Thyroid gland (tissue), 4 donors: ENCODE results near the gene ERC1. TPM values are rescaled to one million over a fixed set of nuclear protein-coding genes. Genes with fewer than 3 reads are reported as not detected.

Experiments used
- DNase-seq, 2 donors: peaks; one replicate each; pipeline ENCODE4 v3.0.0-alpha.2; 2019
- H3K27ac ChIP-seq, 3 donors: fragments of 200-600 bp; sonication (generic); 1 replicate in 2 of 3; 2 replicates in 1 of 3; pipeline ENCODE4 v1.5.1; 2016 to 2019; ENCODE audit warnings: mild to moderate bottlenecking in 1 of 3, moderate library complexity in 1 of 3
- H3K27me3 ChIP-seq: fragments of 200-600 bp; sonication (generic); one replicate; pipeline ENCODE4 v1.5.1; 2019
- H3K36me3 ChIP-seq, 2 donors: fragments of 200-600 bp; sonication (generic); one replicate each; pipeline ENCODE4 v1.5.1; 2016 to 2019
- H3K4me1 ChIP-seq, 2 donors: fragments of 200-600 bp; sonication (generic); one replicate each; pipeline ENCODE4 v1.5.1; 2017 to 2019
- H3K4me3 ChIP-seq, 3 donors: fragments of 200-600 bp; sonication (generic); replicated peaks in 1 of 3; 1 replicate in 2 of 3; 2 replicates in 1 of 3; pipeline ENCODE4 v1.5.1; 2016; ENCODE audit warnings: mild to moderate bottlenecking in 1 of 3
- H3K9me3 ChIP-seq: fragments of 200-600 bp; sonication (generic); one replicate; pipeline ENCODE4 v1.5.1; 2017
- POLR2A ChIP-seq, 2 donors: fragments of 450-650 bp; IDR thresholded peaks; one replicate each; pipeline ENCODE4 v1.6.1; 2017; ENCODE audit warnings: antibody characterized with exemption in 2 of 2, mild to moderate bottlenecking in 2 of 2, moderate library complexity in 1 of 2
- WGBS, 2 donors: methylation state at CpG; one replicate each; pipeline ENCODE4 v1.1.5; 2017; 5-methylcytosine and 5-hydroxymethylcytosine counted together
- intact Hi-C: fragments of 100-400 bp; cut with DNase I; formaldehyde crosslinking; loops from one replicate; pipeline ENCODE4 v1.15.1; 2023
- total RNA-seq, 4 donors: library from RNA; depleted of rRNA; stranded (reverse); fragments of >200 nt; gene quantifications; one replicate each; pipeline ENCODE4 v1.2.3, GENCODE V29; 2016
- TF ChIP-seq, protein P1 (sequence below), 6 experiments: fragments of 200-600 bp in 3 of 6; fragments of 450-650 bp in 3 of 6; sonication (generic) in 3 of 6; IDR thresholded peaks; one replicate each; pipeline ENCODE4 v1.5.1; 2016 to 2019; ENCODE audit warnings: antibody characterized with exemption in 6 of 6, mild to moderate bottlenecking in 2 of 6, inconsistent platforms in 1 of 6, moderate library complexity in 1 of 6

The ERC1 gene
- total RNA-seq, 4 donors from 2014 or later, result 39.8 to 84.2 (median 75.8) TPM

DNA sequence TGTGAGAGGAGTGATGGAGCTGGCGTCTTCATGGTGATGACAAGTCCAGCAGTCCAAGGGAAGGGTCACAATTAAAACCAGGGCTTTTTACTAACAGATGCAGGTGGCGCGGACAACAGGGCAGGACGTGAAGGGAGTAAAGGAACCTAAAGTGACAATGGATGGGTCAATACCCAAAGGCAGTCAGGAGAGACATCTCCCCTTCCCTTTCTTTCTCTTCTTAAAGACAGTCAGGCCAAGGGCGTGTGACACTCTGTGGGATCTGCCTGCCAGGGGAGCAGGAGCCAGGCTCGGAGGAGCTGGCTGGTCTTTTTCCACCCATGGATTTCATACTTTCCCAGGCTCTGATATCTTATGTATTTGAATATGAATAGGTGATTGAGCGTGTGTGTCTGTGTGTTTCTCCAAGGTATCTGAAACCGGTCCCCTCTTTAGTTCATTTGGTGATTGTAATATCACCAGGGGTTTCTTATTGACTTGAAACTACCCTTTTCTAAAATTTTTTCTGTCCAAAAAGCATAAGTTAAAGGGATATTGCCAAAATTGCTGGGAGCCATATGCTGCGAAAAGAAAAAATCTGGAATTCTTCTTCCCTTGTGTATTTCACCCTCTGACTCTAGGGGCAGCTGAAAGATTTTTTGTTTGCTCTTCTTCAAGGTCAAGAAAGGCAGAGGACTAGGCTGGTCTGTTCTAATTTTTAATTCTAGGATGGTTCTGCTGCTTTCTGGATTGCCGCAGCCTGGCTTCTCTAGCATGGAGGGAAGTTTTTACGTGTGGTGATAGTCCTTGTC, 541.5 kb downstream of the ERC1 start:
- TF ChIP-seq, protein P1, sequence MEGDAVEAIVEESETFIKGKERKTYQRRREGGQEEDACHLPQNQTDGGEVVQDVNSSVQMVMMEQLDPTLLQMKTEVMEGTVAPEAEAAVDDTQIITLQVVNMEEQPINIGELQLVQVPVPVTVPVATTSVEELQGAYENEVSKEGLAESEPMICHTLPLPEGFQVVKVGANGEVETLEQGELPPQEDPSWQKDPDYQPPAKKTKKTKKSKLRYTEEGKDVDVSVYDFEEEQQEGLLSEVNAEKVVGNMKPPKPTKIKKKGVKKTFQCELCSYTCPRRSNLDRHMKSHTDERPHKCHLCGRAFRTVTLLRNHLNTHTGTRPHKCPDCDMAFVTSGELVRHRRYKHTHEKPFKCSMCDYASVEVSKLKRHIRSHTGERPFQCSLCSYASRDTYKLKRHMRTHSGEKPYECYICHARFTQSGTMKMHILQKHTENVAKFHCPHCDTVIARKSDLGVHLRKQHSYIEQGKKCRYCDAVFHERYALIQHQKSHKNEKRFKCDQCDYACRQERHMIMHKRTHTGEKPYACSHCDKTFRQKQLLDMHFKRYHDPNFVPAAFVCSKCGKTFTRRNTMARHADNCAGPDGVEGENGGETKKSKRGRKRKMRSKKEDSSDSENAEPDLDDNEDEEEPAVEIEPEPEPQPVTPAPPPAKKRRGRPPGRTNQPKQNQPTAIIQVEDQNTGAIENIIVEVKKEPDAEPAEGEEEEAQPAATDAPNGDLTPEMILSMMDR (IDR thresholded peaks at IDR 0.05), result no peak
- TF ChIP-seq POLR2A (IDR thresholded peaks at IDR 0.05), result no peak

DNA sequence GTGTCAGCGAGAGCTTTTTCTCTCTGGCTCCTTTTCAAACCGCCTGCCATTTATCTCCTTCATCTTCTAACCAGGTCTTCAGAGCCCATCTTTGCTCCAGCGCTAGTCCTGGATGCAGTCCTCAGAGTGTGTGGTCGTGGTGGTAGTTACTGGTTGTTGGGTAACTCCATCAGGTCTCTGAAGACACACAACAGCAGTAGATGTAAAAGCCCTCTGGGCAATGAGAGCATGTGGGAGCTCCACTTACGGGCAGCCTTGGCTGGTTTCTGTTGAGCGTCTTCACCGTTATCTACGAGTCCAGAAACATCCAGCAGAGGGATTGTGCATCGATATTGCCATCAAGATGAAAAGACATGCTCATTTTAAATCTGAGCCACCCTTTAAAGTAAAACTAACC, 542.2 kb downstream of the ERC1 start:
- H3K27ac ChIP-seq, result no peak overlapping the region
- peaks cover 0 to 13% of the 10 kb centered on the region in 2 donors for H3K4me1 ChIP-seq
- H3K9me3 ChIP-seq, result no peaks in the 10 kb centered on the region
- no peaks in the 10 kb centered on the region for H3K36me3 ChIP-seq
- no peak overlapping the region for H3K4me3 ChIP-seq
- intact Hi-C loops, result no loop called here
- no peak for DNase-seq
- peaks cover 3% of the 10 kb centered on the region for H3K27me3 ChIP-seq
- WGBS, 2 donors, result 78 to 84% methylated on average over 9 of the region's 9 CpGs
- TF ChIP-seq, protein P1 (IDR thresholded peaks at IDR 0.05), result no peak
- no peak for TF ChIP-seq POLR2A (IDR thresholded peaks at IDR 0.05)

More for the DNA sequence above, 541.5 kb downstream of the ERC1 start:
- Histone ChIP-seq H3K27me3 (peaks cover 3% of the 10 kb centered on the region), H3K4me1 (peaks cover 0 to 13% of the 10 kb centered on the region in 2 donors), H3K9me3 (no peaks in the 10 kb centered on the region), H3K27ac (no peak overlapping the region), H3K4me3 (no peak overlapping the region), H3K36me3 (no peaks in the 10 kb centered on the region)
- intact Hi-C loops, result no loop called here
- 91 to 92% methylated on average over 11 of the region's 11 CpGs for WGBS, 2 donors
- DNase-seq, result no peak

DNA sequence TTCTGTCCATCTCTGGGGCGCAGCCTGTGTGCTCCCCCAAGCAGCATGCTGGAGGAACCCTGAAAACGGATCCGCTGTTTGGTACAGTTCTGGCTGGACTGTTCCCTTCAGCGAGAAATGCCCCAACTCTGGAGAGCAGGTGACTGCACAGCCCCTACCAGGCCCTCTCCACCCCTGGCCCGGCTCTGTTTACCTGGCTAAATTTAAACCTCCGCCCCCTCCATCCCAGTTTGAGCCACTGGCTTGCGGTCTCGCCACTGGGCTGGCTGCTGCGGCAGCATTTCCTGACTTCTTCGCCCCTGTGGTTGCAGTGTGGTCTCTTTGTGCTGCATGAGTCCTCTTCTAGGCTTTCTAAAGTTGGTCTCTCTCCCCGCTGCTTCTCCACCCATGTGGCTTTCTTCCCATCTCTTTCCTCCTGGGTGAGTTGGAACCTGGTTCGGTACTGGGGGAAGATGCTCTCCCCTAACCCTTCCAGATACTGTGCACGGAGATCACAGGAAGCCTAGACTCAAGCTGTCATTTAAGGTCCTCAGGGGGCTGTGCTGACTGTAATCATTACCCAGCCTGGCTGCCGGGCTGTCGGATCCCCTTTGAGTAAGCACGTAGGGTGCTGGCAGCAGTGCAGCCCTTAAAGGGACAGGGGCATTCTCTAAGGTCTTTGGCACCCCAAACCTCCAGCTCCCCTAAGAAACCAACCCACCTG, 542.7 kb downstream of the ERC1 start:
- Histone ChIP-seq H3K27ac (no peak overlapping the region), H3K36me3 (no peaks in the 10 kb centered on the region), H3K9me3 (no peaks in the 10 kb centered on the region), H3K4me1 (peaks cover 0 to 13% of the 10 kb centered on the region in 2 donors), H3K4me3 (no peak overlapping the region), H3K27me3 (peaks cover 3% of the 10 kb centered on the region)
- intact Hi-C loops, result no loop called here
- DNase-seq, result no peak
- no peak for TF ChIP-seq POLR2A (IDR thresholded peaks at IDR 0.05)
- TF ChIP-seq, protein P1 (IDR thresholded peaks at IDR 0.05), result no peak
- 55 to 68% methylated on average over 16 of the region's 16 CpGs for WGBS, 2 donors

DNA sequence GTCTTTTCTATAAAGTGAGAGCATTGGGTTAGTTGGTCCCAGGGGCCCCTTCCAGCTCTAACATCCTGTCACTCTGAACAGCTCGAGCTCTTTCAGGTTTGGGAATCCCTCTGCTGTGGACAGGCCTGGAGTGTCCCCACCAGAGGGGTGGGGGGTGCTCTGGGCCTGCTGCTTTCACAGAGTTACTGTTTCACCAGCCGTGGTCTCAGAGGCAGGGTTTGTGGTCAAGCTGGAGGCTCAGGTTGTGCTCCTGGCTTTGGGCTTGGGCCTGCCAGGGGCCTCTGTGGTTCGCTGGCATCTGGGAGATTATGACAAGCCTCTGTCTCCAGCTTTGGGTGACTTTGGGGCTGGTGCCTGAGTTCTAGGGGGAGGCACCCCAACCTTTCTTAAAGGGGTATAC, 543.7 kb downstream of the ERC1 start:
- WGBS, 2 donors, result 93 to 96% methylated on average over 2 to 3 of the region's 3 CpGs
- TF ChIP-seq, protein P1 (IDR thresholded peaks at IDR 0.05), result no peak
- TF ChIP-seq POLR2A (IDR thresholded peaks at IDR 0.05), result no peak
- peaks cover 0 to 11% of the 10 kb centered on the region in 2 donors for H3K4me1 ChIP-seq
- H3K27ac ChIP-seq, result no peak overlapping the region
- H3K36me3 ChIP-seq, result no peaks in the 10 kb centered on the region
- no peaks in the 10 kb centered on the region for H3K9me3 ChIP-seq
- peaks cover 2% of the 10 kb centered on the region for H3K27me3 ChIP-seq
- H3K4me3 ChIP-seq, result no peak overlapping the region
- intact Hi-C loops, result no loop called here
- DNase-seq, result no peak

DNA sequence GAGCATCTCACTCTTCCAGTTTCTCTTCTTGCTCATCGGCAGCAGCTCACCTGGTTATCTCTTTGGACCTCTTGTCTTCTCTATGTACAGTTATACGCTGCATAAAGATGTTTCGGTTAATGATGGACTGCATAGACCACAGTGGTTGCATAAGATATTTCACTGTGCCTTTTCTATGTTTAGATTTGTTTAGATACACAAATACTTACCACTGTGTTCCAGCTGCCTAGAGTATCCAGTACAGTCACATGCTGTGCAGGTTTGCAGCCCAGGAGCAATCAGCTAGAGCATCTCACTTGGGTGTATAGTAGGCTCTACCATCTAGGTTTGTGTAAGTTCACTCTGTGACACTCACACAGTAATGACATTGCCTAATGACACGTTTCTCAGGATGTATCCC, 545.8 kb downstream of the ERC1 start:
- Histone ChIP-seq H3K27ac (no peak overlapping the region), H3K4me1 (peaks cover 0 to under 1% of the 10 kb centered on the region in 2 donors), H3K27me3 (no peaks in the 10 kb centered on the region), H3K4me3 (no peak overlapping the region), H3K36me3 (no peaks in the 10 kb centered on the region), H3K9me3 (no peaks in the 10 kb centered on the region)
- WGBS, 2 donors, result 93 to 96% methylated on average over 4 of the region's 4 CpGs
- no peak for TF ChIP-seq POLR2A (IDR thresholded peaks at IDR 0.05)
- TF ChIP-seq, protein P1 (IDR thresholded peaks at IDR 0.05), result no peak
- DNase-seq, result no peak
- intact Hi-C loops, result no loop called here
